GM12874 (cell line): ENCODE results near the gene DPP10.

Source experiments
- CTCF ChIP-seq: IDR thresholded peaks from 2 replicates; pipeline ENCODE4 v1.5.1; 2011; ENCODE audit warnings: low read depth, mild to moderate bottlenecking, control low read depth, low read length, moderate library complexity; ENCODE audit not compliant: insufficient read depth

DPP10 gene

GRCh38 chr2:114805195-114805594 lies 362.8 kb downstream of the DPP10 start:
- no peak for TF ChIP-seq CTCF

- TF ChIP-seq CTCF, result no peak
Observed at GRCh38 chr2:114810092-114810491, 367.7 kb downstream of the DPP10 start.

- no peak for TF ChIP-seq CTCF
Observed at GRCh38 chr2:114812261-114812660, 369.8 kb downstream of the DPP10 start.

GRCh38 chr2:114814355-114814754 lies 371.9 kb downstream of the DPP10 start:
- no peak for TF ChIP-seq CTCF

GRCh38 chr2:114821055-114821454 lies 378.6 kb downstream of the DPP10 start:
- no peak for TF ChIP-seq CTCF

- TF ChIP-seq CTCF, result no peak
Observed at GRCh38 chr2:114843963-114844362, 401.5 kb downstream of the DPP10 start.

- TF ChIP-seq CTCF, result no peak
Observed at GRCh38 chr2:114857196-114857595, 414.8 kb downstream of the DPP10 start.
